GM19351 (cell line): ENCODE results near the gene DOCK11.
"Not testable (repeated sequence)": the region's sequence is repeated elsewhere in the genome, so short reads cannot be mapped to it uniquely, and the experiment has no call there.

Source experiments
- ATAC-seq: cut with Tn5 transposase; IDR thresholded peaks from one replicate; pipeline ENCODE4 v1.9.1; 2021; ENCODE audit warnings: mild to moderate bottlenecking, moderate library complexity; ENCODE audit not compliant: unreplicated experiment

DOCK11 gene

DNA sequence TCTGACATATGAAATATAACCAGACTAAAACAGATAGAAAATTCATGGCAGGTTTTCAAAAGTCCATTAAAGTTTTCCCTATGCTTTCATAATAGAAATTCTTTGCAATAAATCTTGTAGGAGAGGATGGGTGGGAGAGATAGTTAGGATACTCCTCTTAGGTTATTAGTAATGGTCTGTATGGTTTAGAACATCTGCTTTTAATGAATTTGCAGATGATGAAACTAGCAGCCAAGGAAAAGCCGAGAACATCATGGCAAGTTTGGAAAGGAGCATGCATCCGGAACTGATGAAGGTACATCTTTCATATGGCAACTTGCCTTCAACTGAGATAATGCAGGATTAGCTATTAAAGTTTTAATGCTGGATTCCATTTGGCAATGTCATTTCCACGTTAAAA, 70.7 kb downstream of the DOCK11 start:
- ATAC-seq: no peak

DNA sequence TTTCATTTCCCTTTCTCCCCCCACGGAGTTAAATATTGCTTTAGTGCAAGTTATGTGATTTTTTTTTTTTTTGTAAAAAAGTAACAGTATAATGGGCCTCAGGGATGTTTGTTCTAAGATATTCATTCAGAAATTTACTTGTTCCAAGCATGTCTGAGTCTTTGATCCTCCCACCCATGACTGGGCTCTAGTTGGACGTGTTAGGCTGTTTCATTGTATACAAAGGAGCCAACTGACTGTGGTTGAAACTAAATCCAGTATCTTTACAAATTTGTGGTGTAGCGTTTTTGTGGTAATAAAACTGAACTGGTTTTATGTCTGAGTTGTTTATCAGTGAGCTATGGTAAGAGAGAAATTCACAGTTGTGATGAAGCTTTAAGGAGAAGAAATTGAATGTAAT, 74.1 kb downstream of the DOCK11 start:
- ATAC-seq: no peak

DNA sequence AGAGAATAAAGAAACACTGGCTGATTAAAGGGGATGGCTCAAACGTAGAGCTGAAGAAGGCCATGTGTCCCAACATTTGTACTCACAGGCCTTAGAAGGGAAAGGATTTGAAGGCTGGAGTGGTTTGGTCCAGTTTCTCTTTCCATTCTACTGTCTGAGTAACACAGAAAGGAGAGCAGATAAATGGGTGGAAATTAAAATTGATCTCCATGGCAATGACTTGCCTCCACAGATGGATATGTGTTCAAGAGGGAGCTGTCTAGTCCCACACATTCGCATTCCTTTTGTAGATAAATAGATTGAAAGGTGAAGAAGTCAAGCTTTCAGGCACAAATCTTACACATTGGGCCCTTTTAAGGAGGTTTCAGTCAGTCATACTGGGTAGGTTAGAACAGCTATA, 74.6 kb downstream of the DOCK11 start:
- ATAC-seq: no peak

DNA sequence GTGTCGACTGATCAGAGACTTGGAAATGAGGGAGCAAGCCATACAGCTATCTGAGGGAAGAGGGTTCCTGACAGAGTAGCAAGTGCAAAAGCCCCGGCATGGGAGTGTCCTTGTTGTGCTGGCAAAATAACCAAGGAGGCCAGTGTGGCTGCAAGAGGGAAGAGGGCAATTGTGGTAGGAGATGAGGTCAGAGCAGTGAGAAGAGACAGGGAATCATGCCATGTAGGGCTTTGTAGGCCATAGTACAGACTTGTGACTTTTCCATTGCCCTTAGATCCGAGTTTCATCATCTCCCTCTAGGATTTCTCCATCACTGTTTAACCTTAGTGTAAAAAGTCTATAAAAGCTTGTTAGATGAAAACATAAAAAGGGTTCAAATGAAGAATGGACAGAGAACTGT, 76.2 kb downstream of the DOCK11 start:
- no peak for ATAC-seq

DNA sequence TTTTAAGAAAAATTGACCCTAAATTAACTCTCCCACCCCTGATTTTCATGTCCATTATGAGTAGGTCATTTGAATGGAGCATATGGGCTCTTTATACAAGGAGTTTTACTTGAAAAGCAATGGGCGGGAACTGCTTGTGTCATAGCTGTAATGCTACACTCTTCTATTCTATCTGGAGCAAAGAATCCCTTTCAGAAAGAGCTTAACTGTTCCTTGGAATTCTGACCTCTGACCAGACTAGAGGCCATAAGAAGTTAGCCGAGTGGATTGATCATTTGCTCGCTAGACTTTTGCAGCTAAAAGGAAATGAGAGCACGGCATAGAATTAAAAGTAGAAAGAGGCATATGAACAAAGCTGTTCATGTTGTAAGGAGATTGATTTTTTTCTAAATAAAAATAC, 79.1 kb downstream of the DOCK11 start:
- no peak for ATAC-seq

DNA sequence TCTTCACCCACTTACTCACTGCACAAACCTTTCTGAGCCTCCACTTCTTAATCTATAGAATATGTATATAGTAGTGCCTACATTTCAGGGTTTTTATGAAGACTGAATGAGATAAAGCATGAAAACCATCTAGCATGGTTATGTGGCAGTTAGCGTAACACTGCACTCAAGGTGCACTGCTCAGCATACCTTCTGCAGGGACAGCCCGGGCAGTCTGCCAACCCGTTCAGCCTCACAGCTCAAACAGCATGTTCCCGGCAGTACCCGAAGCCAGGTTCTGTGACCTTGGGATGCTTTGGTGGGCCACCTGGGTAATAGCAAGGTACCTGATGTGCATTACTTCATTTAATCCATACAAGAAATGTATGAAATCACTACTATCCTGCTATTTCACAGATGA, 81.4 kb downstream of the DOCK11 start:
- no peak for ATAC-seq

DNA sequence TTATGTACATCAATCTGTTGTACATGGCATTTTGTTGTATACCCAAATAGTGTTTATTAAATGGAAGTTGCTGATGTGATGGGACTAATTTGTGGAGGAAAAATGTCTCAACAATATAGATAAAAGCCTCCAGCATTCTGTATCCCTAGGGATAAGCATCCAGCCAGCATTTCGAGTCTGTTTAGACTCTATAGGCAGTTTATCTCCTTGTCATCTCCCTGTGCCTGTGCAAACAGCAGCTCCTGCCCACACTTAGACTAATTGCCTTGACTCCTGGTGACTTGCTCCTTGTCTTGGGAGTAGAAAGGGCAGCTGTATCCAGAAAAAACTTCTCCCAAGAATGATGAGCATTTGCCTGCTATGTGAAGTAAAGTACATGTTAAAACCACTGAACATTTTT, 83.8 kb downstream of the DOCK11 start:
- ATAC-seq: no peak

DNA sequence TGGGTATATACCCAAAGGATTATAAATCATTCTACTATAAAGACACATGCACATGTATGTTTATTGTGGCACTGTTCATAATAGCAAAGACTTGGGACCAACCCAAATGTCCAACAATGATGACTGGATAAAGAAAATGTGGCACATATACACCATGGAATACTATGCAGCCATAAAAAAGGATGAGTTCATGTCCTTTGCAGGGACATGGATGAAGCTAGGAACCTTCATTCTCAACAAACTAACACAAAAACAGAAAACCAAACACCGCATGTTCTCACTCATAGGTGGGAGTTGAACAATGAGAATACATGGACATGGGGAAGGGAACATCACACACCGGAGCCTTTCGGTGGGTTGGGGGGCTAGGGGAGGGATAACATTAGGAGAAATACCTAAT, 87.3 kb downstream of the DOCK11 start:
- ATAC-seq: not testable (repeated sequence)

DNA sequence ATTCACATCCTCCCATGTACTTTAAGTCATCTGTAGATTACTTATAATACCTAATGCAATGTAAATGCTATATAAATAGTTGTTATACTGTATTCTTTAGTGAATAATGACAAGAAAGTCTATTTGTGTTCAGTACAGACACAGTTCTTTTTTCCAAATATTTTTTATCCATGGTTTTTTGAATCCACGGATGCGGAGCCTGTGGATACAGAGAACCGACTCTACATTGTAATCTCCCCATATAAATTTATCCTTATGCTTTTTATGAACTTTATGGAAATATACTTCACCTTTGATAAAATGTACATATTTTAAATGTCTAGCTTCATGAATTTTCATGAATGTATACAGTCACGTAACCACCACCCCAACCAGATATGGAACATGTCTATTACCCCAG, 88.2 kb downstream of the DOCK11 start:
- no peak for ATAC-seq

DNA sequence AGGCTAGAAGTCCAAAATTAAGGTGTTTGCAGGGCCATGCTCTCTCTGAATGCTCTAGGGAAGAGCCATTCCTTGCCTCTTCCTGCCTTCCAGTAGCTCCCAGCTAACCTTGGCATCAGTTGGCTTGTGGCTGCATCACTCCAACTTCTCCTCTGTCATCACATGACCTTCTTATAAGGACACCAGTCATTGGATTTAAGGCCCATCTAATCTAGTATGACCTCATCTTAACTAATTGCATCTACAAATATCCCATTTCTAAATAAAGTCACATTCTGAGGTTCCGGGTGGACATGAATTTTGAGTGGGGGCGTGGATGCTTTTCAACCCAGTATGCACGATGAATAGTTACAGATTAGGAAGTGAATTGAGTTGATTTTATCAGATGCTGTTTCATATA, 89.7 kb downstream of the DOCK11 start:
- ATAC-seq: no peak

DNA sequence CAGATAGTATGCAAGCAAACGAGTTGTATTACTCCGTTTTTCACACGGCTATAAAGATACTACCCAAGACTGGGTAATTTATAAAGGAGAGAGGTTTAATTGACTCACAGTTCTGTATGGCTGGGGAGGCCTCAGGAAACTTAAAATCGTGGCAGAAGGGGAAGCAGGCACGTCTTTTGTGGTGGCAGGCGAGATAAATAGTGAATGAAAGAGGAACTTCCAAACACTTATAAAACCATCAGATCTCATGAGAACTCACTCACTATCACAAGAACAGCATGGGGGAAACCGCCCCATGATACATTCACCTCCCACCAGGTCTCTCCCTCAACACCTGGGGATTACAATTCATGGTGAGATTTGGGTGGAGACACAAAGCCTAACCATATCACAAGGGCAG, 90.6 kb downstream of the DOCK11 start:
- ATAC-seq: not testable (repeated sequence)

DNA sequence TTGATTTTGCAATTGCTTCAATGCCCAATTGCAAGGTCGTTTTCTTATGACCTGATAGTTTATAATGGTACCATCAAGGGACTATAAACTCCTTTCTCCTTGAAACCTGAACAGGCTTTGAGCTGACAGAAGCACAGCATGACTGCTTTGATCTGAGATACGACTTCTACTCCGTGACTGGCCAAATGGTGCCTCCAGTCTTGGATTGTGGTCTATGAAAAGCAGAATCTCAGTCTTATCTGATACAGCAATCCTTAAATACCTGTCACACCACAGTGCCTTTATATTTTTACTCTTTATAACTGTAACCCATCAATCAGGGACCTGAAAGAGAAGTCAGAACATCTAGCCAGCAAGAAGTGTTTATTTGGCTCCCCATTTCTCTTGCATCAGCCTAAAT, 93.1 kb downstream of the DOCK11 start:
- ATAC-seq: no peak

DNA sequence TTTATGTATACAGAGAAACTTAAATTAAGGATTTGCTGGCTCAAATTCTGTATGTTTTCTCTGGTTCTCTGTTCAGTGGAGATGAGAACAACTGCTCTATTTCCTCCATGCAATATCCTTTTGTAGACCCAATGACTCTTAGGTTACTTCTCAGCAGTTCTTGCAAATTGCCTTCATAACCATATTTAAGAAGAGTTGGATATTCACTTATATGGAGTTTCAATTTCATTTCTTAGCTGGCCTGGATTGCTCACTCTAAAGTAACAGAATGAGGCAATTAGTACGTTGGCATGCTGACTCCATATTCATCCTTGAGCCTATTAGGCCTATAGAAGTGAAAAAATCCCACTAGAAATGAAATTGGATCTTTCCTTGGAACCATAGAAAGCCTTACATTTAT, 93.6 kb downstream of the DOCK11 start:
- ATAC-seq: no peak

DNA sequence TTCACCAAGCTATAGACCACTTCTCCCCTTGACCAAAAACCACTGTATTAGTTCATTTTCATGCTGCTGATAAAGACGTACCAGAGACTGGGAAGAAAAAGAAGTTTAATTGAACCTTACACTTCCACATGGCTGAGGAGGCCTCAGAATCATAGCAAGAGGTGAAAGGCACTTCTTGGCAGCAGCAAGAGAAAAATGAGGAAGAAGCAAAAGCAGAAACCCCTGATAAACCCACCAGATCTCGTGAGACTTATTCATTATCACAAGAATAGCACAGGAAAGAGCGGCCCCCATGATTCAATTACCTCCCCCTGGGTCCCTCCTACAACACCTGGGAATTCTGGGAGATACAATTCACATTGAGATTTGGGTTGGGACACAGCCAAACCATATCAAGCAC, 97.8 kb downstream of the DOCK11 start:
- ATAC-seq: no peak

DNA sequence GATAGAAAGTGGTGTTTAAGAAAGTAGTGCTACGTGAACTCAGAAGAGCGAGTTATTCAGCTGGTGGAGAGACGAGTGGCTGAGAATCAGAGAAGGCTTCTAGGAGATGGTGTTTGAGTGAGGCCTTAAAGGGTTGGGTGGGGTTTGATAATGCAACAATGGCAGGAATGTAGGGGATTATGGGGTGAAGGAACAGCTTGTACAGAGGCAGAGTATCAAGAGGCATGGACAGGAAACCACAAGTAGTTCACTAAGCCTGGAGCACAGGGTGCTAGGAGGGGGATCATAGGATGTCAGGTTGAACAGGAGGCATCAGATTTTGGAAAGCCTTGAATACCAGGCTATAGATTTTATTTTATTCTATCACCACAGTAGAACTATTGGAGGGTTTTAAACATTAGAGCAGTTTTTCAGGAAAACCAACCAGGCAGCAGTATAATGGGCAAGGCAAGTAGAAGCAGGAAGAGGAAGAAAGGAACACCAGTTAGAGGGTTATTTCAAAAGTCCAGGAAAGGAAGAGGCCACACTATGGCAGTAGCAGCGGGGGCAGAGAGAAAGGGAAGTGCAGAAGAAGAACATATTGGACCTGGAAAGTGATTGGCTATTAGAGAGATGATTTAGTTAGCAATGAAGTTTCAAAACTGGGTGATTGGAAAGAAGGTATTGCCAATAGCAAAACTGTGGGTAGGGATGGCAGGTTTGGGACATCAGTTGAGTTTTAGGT, 99.2 kb downstream of the DOCK11 start:
- no peak for ATAC-seq

DNA sequence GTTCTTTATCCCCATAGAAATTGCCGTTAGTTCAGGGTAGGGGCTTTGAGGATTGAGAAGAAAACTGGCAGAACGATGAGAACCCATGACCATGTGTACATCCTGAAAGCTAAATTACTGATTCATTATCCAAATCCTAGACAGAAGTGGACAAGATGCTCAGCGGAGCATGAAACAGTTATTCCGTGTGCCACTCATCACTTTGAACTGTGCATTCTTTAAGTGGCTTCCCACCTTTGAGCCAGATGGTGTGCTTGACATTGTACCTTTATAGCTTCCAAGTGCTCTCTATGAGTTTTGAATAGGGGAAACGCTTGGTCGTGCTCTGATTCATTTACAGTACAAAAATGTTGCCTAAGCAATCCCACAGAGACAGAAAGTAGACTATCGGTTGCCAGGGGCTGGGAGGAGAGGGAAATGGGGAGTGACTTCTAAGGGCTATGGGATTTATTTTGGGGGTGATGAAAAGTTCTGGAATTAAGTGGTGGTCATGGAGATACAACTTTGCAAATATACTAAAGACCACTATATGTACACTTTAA, 100.0 kb downstream of the DOCK11 start:
- no peak for ATAC-seq

DNA sequence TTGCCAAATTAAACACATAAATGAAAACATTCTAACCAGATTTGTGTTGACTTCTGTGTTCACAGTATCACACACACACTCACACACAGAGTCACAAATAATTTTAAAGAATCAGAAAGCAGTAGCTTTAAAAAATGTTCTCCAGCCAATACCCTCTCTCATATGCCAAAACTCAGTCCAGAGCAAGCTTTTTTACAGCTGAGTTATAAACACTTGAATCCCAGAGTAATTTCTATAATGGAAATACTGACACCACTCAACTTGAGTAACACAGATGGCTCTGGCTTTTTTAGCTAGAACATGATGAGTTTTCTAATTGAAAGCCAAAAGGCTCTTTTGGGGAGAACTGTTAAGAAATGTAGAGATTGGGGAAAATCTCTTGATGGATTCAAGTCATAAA, 100.8 kb downstream of the DOCK11 start:
- ATAC-seq: no peak

DNA sequence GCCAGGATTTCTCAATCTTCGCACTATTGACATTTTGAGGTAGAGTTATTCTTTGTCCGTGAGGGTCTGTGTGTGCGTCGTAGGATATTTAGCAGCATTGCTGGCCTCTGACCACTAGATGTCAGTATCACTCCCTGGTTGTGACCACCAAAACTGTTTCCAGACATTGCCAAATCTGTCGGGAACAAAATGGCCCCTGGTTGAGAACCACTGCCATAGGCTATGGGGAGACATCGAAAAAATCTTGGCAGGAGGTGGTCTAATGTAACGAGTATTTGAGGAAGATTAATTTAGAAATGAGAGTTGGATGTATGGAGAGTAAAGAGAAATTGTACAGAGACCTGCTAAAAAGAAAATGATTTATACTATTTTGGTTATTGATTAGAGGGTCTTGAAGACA, 108.4 kb downstream of the DOCK11 start:
- ATAC-seq: peak; percentile 68

DNA sequence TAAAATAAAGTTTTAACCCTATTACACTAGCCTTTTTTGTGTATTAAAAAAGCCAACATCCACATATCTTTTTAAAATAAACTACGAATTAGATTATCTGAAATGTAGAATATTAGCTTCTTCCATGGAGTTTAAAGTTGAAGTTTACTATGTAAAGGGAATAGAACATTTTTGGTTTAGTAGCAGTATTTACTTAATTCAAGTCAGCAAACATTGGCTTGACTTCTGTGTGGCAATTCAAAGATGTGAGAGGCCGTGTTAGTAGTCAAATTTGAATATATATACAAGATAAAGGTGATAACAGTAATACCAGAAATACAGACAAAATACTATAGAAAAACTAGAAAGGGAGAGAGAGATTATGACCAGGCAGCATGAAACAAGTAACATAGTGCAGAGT, 116.7 kb downstream of the DOCK11 start:
- ATAC-seq: no peak

DNA sequence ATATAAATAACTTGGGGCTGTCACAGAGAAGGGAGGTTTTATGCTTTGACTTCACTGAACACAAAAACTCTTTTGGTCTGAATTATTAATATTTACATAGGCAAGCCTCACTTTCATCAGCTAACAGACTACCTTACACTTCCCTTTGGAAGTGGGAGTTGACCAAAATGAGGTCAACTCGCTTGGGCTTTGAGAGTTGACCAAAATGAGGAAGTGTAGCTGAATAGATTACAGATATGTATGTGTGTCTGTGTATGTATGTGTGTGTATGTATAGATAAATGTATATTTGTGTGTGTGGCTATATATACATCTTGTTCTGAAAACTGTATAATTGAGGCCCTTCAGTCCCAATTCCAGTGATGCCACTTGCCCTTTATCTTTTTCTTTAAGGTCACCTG, 118.5 kb downstream of the DOCK11 start:
- ATAC-seq: peak; percentile 69

DNA sequence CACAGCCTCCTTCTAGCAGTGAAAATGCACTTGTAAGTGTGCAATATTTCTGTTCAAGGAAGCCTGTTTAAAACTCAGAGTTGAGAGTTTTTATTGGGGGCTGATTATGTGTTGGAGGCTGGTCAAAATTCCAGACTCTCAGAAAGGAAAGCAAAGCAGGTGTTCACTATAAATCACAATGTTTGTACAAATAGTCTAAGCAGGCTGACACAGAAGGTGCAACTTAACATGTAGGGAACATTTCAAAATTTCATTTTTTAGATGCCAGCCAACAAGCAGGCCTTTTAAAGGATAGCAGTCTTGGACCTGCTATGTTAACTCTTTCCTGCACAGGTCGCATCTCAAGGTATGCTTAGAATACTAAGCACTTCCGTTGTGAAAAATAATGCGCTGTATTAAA, 119.5 kb downstream of the DOCK11 start:
- no peak for ATAC-seq

DNA sequence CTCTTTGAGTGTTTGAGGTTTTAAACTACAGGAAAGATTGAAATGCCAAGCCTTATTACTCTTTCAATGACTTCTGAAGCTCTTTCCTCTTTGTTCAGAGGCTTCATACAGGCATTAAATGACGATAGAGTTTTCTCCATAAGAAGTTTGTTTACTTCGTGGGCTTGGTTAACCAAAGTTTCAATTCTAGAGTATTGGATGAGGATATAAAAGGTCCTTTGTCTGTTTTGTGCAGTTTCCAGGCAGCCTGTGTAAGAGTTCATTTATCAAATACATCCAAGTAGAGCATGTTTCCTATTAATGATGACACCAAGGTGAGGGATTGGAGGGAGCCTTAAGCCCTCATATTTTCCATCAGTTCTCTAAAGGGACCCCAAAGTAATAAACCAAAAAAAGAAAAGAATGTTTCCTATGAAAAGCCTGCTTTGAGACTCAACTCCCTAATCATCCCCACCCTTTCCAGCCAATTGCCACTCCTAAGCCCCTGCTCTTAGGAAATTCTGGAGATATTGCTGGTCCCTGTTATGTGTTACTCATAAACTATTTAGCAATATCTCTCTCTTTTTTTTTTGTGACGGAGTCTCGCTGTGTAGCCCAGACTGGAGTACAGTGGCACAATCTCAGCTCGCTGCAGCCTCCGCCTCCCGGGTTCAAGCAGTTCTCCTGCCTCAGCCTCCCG, 125.6 kb downstream of the DOCK11 start:
- no peak for ATAC-seq

DNA sequence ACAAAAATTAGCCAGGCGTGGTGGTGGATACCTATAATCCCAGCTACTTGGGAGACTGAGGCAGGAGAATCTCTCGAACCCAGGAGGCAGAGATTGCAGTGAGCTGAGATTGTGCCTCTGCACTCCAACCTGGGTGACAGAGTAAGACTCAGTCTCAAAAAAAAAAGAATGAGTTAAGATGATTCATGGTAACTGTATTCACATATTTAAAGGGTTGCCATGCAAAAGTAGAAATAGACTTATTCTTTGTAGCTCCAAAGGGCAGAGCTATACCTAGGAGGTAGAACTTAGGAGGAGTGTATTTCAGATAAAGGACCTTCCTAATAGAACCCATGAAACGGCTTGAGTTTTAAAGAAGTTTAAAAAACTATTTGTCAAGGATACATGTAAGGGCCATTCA, 127.4 kb downstream of the DOCK11 start:
- no peak for ATAC-seq
